HG03135 (cell line): Measurements from ENCODE around the gene DEFB121.
"Not testable (repeated sequence)": the region's sequence is repeated elsewhere in the genome, so short reads cannot be mapped to it uniquely, and the experiment has no call there.

Experiments
- ATAC-seq: cut with Tn5 transposase; IDR thresholded peaks from one replicate; pipeline ENCODE4 v1.9.1; 2021; ENCODE audit warnings: mild to moderate bottlenecking, moderate library complexity; ENCODE audit not compliant: unreplicated experiment

Gene DEFB121

GRCh38 chr20:31364272-31364671 is 41.7 kb downstream of the DEFB121 start:
- not testable (repeated sequence) for ATAC-seq

DNA sequence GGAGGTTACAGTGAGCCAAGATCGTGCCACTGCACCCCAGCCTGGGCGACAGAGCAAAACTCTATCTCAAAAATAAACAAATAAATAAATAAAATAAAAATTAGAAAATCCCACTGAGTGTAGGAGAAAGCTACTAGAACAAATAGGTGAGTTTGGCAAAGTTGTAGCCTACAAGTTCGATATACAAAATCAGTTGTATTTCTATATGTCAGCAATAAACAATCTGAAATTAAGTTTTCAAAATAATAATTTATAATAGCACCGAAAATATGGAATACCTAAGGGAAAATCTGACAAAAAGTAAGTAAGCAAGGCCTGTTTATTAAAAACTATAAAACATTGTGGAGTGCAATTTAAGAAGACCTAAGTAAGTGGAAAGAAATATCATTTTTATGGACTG is 42.7 kb downstream of the DEFB121 start:
- ATAC-seq = no peak

DNA sequence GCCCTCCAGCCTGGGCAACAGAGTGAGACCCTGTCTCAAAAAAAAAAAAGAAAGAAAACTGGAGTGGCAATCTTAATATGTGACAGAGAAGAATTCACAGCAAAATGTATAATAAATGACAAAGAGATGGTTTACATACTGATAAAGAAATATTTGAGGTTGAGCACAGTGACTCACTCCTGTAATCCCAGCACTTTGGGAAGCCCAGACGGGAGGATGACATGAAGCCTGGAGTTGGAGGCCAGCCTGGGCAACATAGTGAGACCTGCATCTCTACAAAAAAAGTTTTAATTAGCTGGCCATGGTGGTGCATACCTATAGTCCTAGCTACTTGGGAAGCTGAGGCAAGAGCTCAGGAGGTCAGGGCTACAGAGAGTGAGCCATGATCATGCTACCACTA is 50.0 kb downstream of the DEFB121 start:
- no peak for ATAC-seq
